BLaER1 (cell line): ENCODE results near the gene RNF213.
"Not testable (repeated sequence)": the region's sequence is repeated elsewhere in the genome, so short reads cannot be mapped to it uniquely, and the experiment has no call there.

Experiments
- H3K27ac ChIP-seq: shearing (Covaris generic); formaldehyde crosslinking; 2 replicates; pipeline ENCODE4 v1.8.1; 2022
- H3K27me3 ChIP-seq: shearing (Covaris generic); formaldehyde crosslinking; 2 replicates; pipeline ENCODE4 v1.8.1; 2022
- H3K36me3 ChIP-seq: shearing (Covaris generic); formaldehyde crosslinking; 2 replicates; pipeline ENCODE4 v1.8.1; 2022
- H3K4me1 ChIP-seq: shearing (Covaris generic); formaldehyde crosslinking; 2 replicates; pipeline ENCODE4 v1.8.1; 2022
- H3K4me2 ChIP-seq: shearing (Covaris generic); formaldehyde crosslinking; 2 replicates; pipeline ENCODE4 v1.8.1; 2022
- H3K4me3 ChIP-seq: shearing (Covaris generic); formaldehyde crosslinking; 2 replicates; pipeline ENCODE4 v1.8.1; 2022
- H3K9ac ChIP-seq: shearing (Covaris generic); formaldehyde crosslinking; 2 replicates; pipeline ENCODE4 v1.8.1; 2022
- H3K9me3 ChIP-seq: shearing (Covaris generic); formaldehyde crosslinking; 2 replicates; pipeline ENCODE4 v1.8.1; 2022
- H4K20me1 ChIP-seq: shearing (Covaris generic); formaldehyde crosslinking; 2 replicates; pipeline ENCODE4 v1.8.1; 2022
- Cebpa-rat ChIP-seq: shearing (Covaris generic); IDR thresholded peaks from 2 replicates; pipeline ENCODE4 v1.8.1; 2022

The RNF213 gene

GRCh38 chr17:80242505-80242904, 18.1 kb upstream of the RNF213 start:
- Histone ChIP-seq H3K4me3 (no peak overlapping the region), H3K36me3 (no peaks in the 10 kb centered on the region)

GRCh38 chr17:80243526-80244433, 16.9 kb upstream of the RNF213 start:
- Histone ChIP-seq H3K4me1 (peaks cover 11% of the 10 kb centered on the region), H3K9ac (no peak overlapping the region), H3K4me2 (no peak overlapping the region), H4K20me1 (no peaks in the 10 kb centered on the region), H3K36me3 (no peaks in the 10 kb centered on the region), H3K27ac (no peak overlapping the region), H3K4me3 (no peak overlapping the region), H3K9me3 (no peaks in the 10 kb centered on the region), H3K27me3 (no peaks in the 10 kb centered on the region)
- no peak for TF ChIP-seq Cebpa-rat

More at GRCh38 chr17:80242505-80242904, 18.1 kb upstream of the RNF213 start:
- no peak for TF ChIP-seq Cebpa-rat
- H3K4me1 ChIP-seq, result peaks cover 11% of the 10 kb centered on the region
- H3K27ac ChIP-seq, result no peak overlapping the region
- no peak overlapping the region for H3K4me2 ChIP-seq
- H3K9ac ChIP-seq, result no peak overlapping the region
- H4K20me1 ChIP-seq, result no peaks in the 10 kb centered on the region
- no peaks in the 10 kb centered on the region for H3K9me3 ChIP-seq
- H3K27me3 ChIP-seq, result no peaks in the 10 kb centered on the region

GRCh38 chr17:80244448-80244847, 16.2 kb upstream of the RNF213 start:
- H3K9ac ChIP-seq, H3K27me3 ChIP-seq, H3K9me3 ChIP-seq, H3K27ac ChIP-seq, H3K4me2 ChIP-seq, H4K20me1 ChIP-seq, H3K36me3 ChIP-seq, H3K4me3 ChIP-seq: not testable (repeated sequence)
- H3K4me1 ChIP-seq, result peaks cover 11% of the 10 kb centered on the region

- Histone ChIP-seq H3K4me2 (peak overlapping the region; percentile 28; the same call in 1 of the 2 replicates), H3K27ac (no peak overlapping the region), H3K4me1 (peaks cover 11% of the 10 kb centered on the region), H4K20me1 (no peaks in the 10 kb centered on the region), H3K36me3 (no peaks in the 10 kb centered on the region), H3K9ac (no peak overlapping the region), H3K27me3 (no peaks in the 10 kb centered on the region), H3K4me3 (no peak overlapping the region), H3K9me3 (no peaks in the 10 kb centered on the region)
- TF ChIP-seq Cebpa-rat, result no peak
These were observed 15.7 kb upstream of the RNF213 start for GRCh38 chr17:80244871-80245509.

GRCh38 chr17:80245566-80246265, 14.9 kb upstream of the RNF213 start:
- Histone ChIP-seq H3K4me3 (no peak overlapping the region), H3K4me2 (peak overlapping the region; percentile 28; the same call in 1 of the 2 replicates), H3K27ac (no peak overlapping the region), H3K4me1 (peaks cover 11% of the 10 kb centered on the region), H3K9me3 (no peaks in the 10 kb centered on the region), H4K20me1 (no peaks in the 10 kb centered on the region), H3K36me3 (no peaks in the 10 kb centered on the region), H3K9ac (no peak overlapping the region), H3K27me3 (no peaks in the 10 kb centered on the region)
- TF ChIP-seq Cebpa-rat, result no peak

GRCh38 chr17:80246266-80246681, 14.4 kb upstream of the RNF213 start:
- H3K4me1 ChIP-seq, result peaks cover 11% of the 10 kb centered on the region
- no peaks in the 10 kb centered on the region for H3K36me3 ChIP-seq
- no peaks in the 10 kb centered on the region for H3K9me3 ChIP-seq
- no peaks in the 10 kb centered on the region for H4K20me1 ChIP-seq
- no peak overlapping the region for H3K27ac ChIP-seq
- H3K9ac ChIP-seq, result no peak overlapping the region
- H3K4me3 ChIP-seq, result no peak overlapping the region
- H3K27me3 ChIP-seq, result no peaks in the 10 kb centered on the region
- H3K4me2 ChIP-seq, result no peak overlapping the region
- no peak for TF ChIP-seq Cebpa-rat

GRCh38 chr17:80246726-80247125, 13.9 kb upstream of the RNF213 start:
- no peaks in the 10 kb centered on the region for H3K36me3 ChIP-seq

GRCh38 chr17:80247561-80247960, 13.1 kb upstream of the RNF213 start:
- Histone ChIP-seq H3K9ac (no peak overlapping the region), H3K4me2 (no peak overlapping the region), H4K20me1 (no peaks in the 10 kb centered on the region), H3K27ac (no peak overlapping the region), H3K4me3 (no peak overlapping the region), H3K9me3 (no peaks in the 10 kb centered on the region), H3K4me1 (peaks cover 11% of the 10 kb centered on the region), H3K36me3 (no peaks in the 10 kb centered on the region), H3K27me3 (no peaks in the 10 kb centered on the region)
- TF ChIP-seq Cebpa-rat, result no peak

More at GRCh38 chr17:80246726-80247125, 13.9 kb upstream of the RNF213 start:
- H3K9ac ChIP-seq, result no peak overlapping the region
- H3K27ac ChIP-seq, result no peak overlapping the region
- no peaks in the 10 kb centered on the region for H3K9me3 ChIP-seq
- H3K4me1 ChIP-seq, result peaks cover 11% of the 10 kb centered on the region
- H3K4me2 ChIP-seq, result no peak overlapping the region
- no peaks in the 10 kb centered on the region for H4K20me1 ChIP-seq
- TF ChIP-seq Cebpa-rat, result no peak
- no peaks in the 10 kb centered on the region for H3K27me3 ChIP-seq
- H3K4me3 ChIP-seq, result no peak overlapping the region

GRCh38 chr17:80248001-80248893, 12.4 kb upstream of the RNF213 start:
- Histone ChIP-seq H3K4me2 (no peak overlapping the region), H3K9me3 (no peaks in the 10 kb centered on the region), H3K27me3 (no peaks in the 10 kb centered on the region), H3K4me3 (no peak overlapping the region), H3K9ac (no peak overlapping the region), H3K36me3 (no peaks in the 10 kb centered on the region), H3K27ac (no peak overlapping the region), H3K4me1 (peaks cover 11% of the 10 kb centered on the region), H4K20me1 (no peaks in the 10 kb centered on the region)
- TF ChIP-seq Cebpa-rat, result no peak
